HFFc6 (cell line): ENCODE results near the gene APBB2. TPM values are rescaled to one million over a fixed set of nuclear protein-coding genes. Genes with fewer than 3 reads are reported as not detected.

Experiments used
- DNase-seq: peaks from one replicate; pipeline ENCODE4 v3.0.0-alpha.2; 2018
- H3K27ac Mint-ChIP-seq: 2 replicates; pipeline ENCODE4 v1.8.0; 2020; ENCODE audit warnings: mild to moderate bottlenecking, mixed read lengths
- H3K27me3 Mint-ChIP-seq: 2 replicates; pipeline ENCODE4 v1.8.0; 2021; ENCODE audit warnings: mild to moderate bottlenecking, moderate library complexity, mixed read lengths; ENCODE audit not compliant: insufficient read depth
- H3K36me3 Mint-ChIP-seq: 2 replicates; pipeline ENCODE4 v1.8.0; 2021; ENCODE audit warnings: low read depth, mixed read lengths
- H3K4me1 Mint-ChIP-seq: 2 replicates; pipeline ENCODE4 v1.8.0; 2020; ENCODE audit warnings: low read depth, mixed read lengths
- H3K4me3 Mint-ChIP-seq: 2 replicates; pipeline ENCODE4 v1.8.0; 2020; ENCODE audit warnings: mild to moderate bottlenecking, moderate library complexity, mixed read lengths
- H3K9me3 Mint-ChIP-seq: 2 replicates; pipeline ENCODE4 v1.8.0; 2020; ENCODE audit warnings: mild to moderate bottlenecking, mixed read lengths
- total RNA-seq, 6 experiments: library from RNA; stranded (reverse); fragmentation: NEBNext Ultra II Directional; extraction: Animal tissue kit (Norgen Biotek cat#: 25700); gene quantifications; 2 replicates in 1 of 6; 3 replicates in 5 of 6; pipeline ENCODE4 v1.2.3, GENCODE V29; 2021
- TF ChIP-seq, protein P1 (sequence below): fragments of 200-600 bp; sonication (generic); IDR thresholded peaks from 2 replicates; pipeline ENCODE4 v1.5.0; 2021; ENCODE audit warnings: antibody characterized with exemption, mild to moderate bottlenecking

APBB2 gene
- total RNA-seq, 6 experiments from 2014 or later, result 32.4 to 45.5 (median 35.8) TPM

GRCh38 chr4:40800064-40800463 is 414.3 kb downstream of the APBB2 start:
- H3K36me3 Mint-ChIP-seq, result no peaks in the 10 kb centered on the region
- H3K27me3 Mint-ChIP-seq, result no peaks in the 10 kb centered on the region
- no peak overlapping the region for H3K27ac Mint-ChIP-seq
- no peak overlapping the region for H3K4me3 Mint-ChIP-seq
- no peak for DNase-seq
- TF ChIP-seq, protein P1, sequence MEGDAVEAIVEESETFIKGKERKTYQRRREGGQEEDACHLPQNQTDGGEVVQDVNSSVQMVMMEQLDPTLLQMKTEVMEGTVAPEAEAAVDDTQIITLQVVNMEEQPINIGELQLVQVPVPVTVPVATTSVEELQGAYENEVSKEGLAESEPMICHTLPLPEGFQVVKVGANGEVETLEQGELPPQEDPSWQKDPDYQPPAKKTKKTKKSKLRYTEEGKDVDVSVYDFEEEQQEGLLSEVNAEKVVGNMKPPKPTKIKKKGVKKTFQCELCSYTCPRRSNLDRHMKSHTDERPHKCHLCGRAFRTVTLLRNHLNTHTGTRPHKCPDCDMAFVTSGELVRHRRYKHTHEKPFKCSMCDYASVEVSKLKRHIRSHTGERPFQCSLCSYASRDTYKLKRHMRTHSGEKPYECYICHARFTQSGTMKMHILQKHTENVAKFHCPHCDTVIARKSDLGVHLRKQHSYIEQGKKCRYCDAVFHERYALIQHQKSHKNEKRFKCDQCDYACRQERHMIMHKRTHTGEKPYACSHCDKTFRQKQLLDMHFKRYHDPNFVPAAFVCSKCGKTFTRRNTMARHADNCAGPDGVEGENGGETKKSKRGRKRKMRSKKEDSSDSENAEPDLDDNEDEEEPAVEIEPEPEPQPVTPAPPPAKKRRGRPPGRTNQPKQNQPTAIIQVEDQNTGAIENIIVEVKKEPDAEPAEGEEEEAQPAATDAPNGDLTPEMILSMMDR, result no peak
- no peaks in the 10 kb centered on the region for H3K9me3 Mint-ChIP-seq
- H3K4me1 Mint-ChIP-seq, result no peaks in the 10 kb centered on the region

DNA sequence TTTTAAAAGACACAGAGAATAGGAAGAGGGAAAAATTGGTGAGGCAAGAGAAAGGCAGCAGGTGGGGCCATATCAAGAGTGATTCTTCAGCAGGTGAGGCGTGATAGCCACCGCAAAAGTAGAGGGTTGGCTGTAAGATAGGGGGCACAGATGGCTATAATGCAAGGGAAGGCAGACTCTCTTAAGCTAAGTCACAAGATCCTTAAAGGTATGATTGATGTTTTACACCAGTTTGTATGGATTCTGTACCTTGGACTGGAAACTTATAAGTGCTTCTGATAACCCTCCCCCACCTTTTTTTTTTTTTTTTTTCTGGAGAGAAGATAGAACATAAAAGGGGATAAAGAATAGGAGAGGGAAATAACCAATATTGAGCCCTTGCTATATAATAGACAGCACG is 424.6 kb downstream of the APBB2 start:
- H3K4me3 Mint-ChIP-seq, result no peak overlapping the region
- DNase-seq, result no peak
- TF ChIP-seq, protein P1, result no peak
- H3K27me3 Mint-ChIP-seq, result peaks cover 26% of the 10 kb centered on the region
- H3K36me3 Mint-ChIP-seq, result no peaks in the 10 kb centered on the region
- H3K27ac Mint-ChIP-seq, result no peak overlapping the region
- no peaks in the 10 kb centered on the region for H3K4me1 Mint-ChIP-seq
- no peaks in the 10 kb centered on the region for H3K9me3 Mint-ChIP-seq

GRCh38 chr4:40789031-40789430 is 425.3 kb downstream of the APBB2 start:
- Mint-ChIP-seq H3K27ac (no peak overlapping the region), H3K36me3 (no peaks in the 10 kb centered on the region), H3K4me1 (no peaks in the 10 kb centered on the region), H3K4me3 (no peak overlapping the region), H3K27me3 (peaks cover 30% of the 10 kb centered on the region), H3K9me3 (no peaks in the 10 kb centered on the region)
- no peak for DNase-seq
- TF ChIP-seq, protein P1, result no peak

GRCh38 chr4:40788331-40788730 is 426.0 kb downstream of the APBB2 start:
- Mint-ChIP-seq H3K27ac (no peak overlapping the region), H3K9me3 (no peaks in the 10 kb centered on the region), H3K4me1 (no peaks in the 10 kb centered on the region), H3K4me3 (no peak overlapping the region), H3K36me3 (no peaks in the 10 kb centered on the region), H3K27me3 (peaks cover 30% of the 10 kb centered on the region)
- TF ChIP-seq, protein P1, result no peak
- DNase-seq, result no peak

GRCh38 chr4:40785727-40786126 is 428.6 kb downstream of the APBB2 start:
- Mint-ChIP-seq H3K9me3 (no peaks in the 10 kb centered on the region), H3K27ac (no peak overlapping the region), H3K36me3 (no peaks in the 10 kb centered on the region), H3K27me3 (peaks cover 40% of the 10 kb centered on the region), H3K4me1 (no peaks in the 10 kb centered on the region), H3K4me3 (no peak overlapping the region)
- no peak for DNase-seq
- TF ChIP-seq, protein P1, result no peak

DNA sequence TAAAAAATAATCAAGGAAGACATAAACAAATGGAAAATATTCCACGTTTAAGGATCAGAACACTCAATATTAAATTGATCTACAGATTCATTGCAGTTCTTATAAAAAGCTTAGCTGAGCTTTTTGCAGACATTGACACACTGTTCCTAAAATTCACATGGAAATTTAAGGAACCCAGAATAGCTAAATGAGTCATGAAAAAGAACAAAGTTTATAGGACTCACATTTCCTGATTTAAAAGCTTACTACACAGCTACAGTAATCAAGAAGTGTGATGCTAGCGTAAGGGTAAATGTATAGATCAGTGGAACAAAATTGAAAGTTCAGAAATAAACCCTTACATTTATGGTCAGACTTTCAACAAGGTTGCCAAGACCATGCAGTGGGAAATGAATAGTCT is 431.5 kb downstream of the APBB2 start:
- Mint-ChIP-seq H3K36me3 (peaks cover 3% of the 10 kb centered on the region; the same call in 1 of the 2 replicates), H3K27ac (no peak overlapping the region), H3K4me3 (no peak overlapping the region), H3K9me3 (peaks cover 3% of the 10 kb centered on the region; the same call in 1 of the 2 replicates), H3K27me3 (peaks cover 36% of the 10 kb centered on the region), H3K4me1 (no peaks in the 10 kb centered on the region)
- no peak for DNase-seq
- TF ChIP-seq, protein P1, result no peak
